Endothelial cell (in vitro differentiated cells): ENCODE results near the gene SP140. TPM values are rescaled to one million over a fixed set of nuclear protein-coding genes. Genes with fewer than 3 reads are reported as not detected.

Source experiments
- DNase-seq: peaks from one replicate; pipeline ENCODE4 v3.0.0; 2021; ENCODE audit warnings: low spot score
- H3K27ac Mint-ChIP-seq: one replicate; pipeline ENCODE4 v1.8.0; 2021; ENCODE audit warnings: mixed read lengths, inconsistent platforms; ENCODE audit not compliant: unreplicated experiment
- H3K27me3 Mint-ChIP-seq: one replicate; pipeline ENCODE4 v1.8.0; 2021; ENCODE audit warnings: mild to moderate bottlenecking, moderate library complexity, mixed read lengths, inconsistent platforms; ENCODE audit not compliant: unreplicated experiment
- H3K36me3 Mint-ChIP-seq: one replicate; pipeline ENCODE4 v1.8.0; 2021; ENCODE audit warnings: mild to moderate bottlenecking, low read depth, mixed read lengths, inconsistent platforms; ENCODE audit not compliant: unreplicated experiment
- H3K4me1 Mint-ChIP-seq: one replicate; pipeline ENCODE4 v1.8.0; 2021; ENCODE audit warnings: mild to moderate bottlenecking, mixed read lengths, inconsistent platforms; ENCODE audit not compliant: unreplicated experiment
- H3K4me3 Mint-ChIP-seq: one replicate; pipeline ENCODE4 v1.8.0; 2021; ENCODE audit warnings: mild to moderate bottlenecking, mixed read lengths, inconsistent platforms; ENCODE audit not compliant: unreplicated experiment
- H3K9me3 Mint-ChIP-seq: one replicate; pipeline ENCODE4 v1.8.0; 2021; ENCODE audit warnings: mixed read lengths, inconsistent platforms; ENCODE audit not compliant: unreplicated experiment
- CTCF ChIP-seq: fragments of 200-600 bp; sonication (generic); IDR thresholded peaks from one replicate; pipeline ENCODE4 v1.5.0; 2021; ENCODE audit warnings: antibody characterized with exemption; ENCODE audit not compliant: unreplicated experiment
- total RNA-seq: library from RNA; stranded (reverse); fragmentation: NEBNext Ultra II Directional; extraction: Animal tissue kit (Norgen Biotek cat#: 25700); gene quantifications from one replicate; pipeline ENCODE4 v1.2.1, GENCODE V29; 2021; ENCODE audit not compliant: unreplicated experiment

Gene SP140
- total RNA-seq, 1 donor from 2014 or later, result not detected

- no peaks in the 10 kb centered on the region for H3K36me3 Mint-ChIP-seq
- H3K9me3 Mint-ChIP-seq, result no peaks in the 10 kb centered on the region
- H3K4me3 Mint-ChIP-seq, result no peak overlapping the region
- H3K27ac Mint-ChIP-seq, result no peak overlapping the region
- DNase-seq, result no peak
- no peaks in the 10 kb centered on the region for H3K27me3 Mint-ChIP-seq
- no peak for TF ChIP-seq CTCF
- H3K4me1 Mint-ChIP-seq, result peaks cover 6% of the 10 kb centered on the region
Measured at GRCh38 chr2:230230496-230231200, 5.1 kb downstream of the SP140 start.

GRCh38 chr2:230231251-230231650 is 5.7 kb downstream of the SP140 start:
- no peak for DNase-seq
- no peaks in the 10 kb centered on the region for H3K36me3 Mint-ChIP-seq
- TF ChIP-seq CTCF, result no peak
- H3K4me3 Mint-ChIP-seq, result no peak overlapping the region
- H3K4me1 Mint-ChIP-seq, result peaks cover 6% of the 10 kb centered on the region
- H3K27me3 Mint-ChIP-seq, result no peaks in the 10 kb centered on the region
- H3K27ac Mint-ChIP-seq, result no peak overlapping the region
- no peaks in the 10 kb centered on the region for H3K9me3 Mint-ChIP-seq

- no peak for DNase-seq
- H3K9me3 Mint-ChIP-seq, result no peaks in the 10 kb centered on the region
- no peaks in the 10 kb centered on the region for H3K4me1 Mint-ChIP-seq
- H3K36me3 Mint-ChIP-seq, result no peaks in the 10 kb centered on the region
- H3K27ac Mint-ChIP-seq, result no peak overlapping the region
- no peak for TF ChIP-seq CTCF
- no peaks in the 10 kb centered on the region for H3K27me3 Mint-ChIP-seq
- no peak overlapping the region for H3K4me3 Mint-ChIP-seq
Measured at GRCh38 chr2:230234122-230234722, 8.7 kb downstream of the SP140 start.

- no peak for TF ChIP-seq CTCF
- no peaks in the 10 kb centered on the region for H3K36me3 Mint-ChIP-seq
- H3K27me3 Mint-ChIP-seq, result no peaks in the 10 kb centered on the region
- H3K9me3 Mint-ChIP-seq, result no peaks in the 10 kb centered on the region
- DNase-seq, result no peak
- H3K4me1 Mint-ChIP-seq, result no peaks in the 10 kb centered on the region
- H3K27ac Mint-ChIP-seq, result no peak overlapping the region
- no peak overlapping the region for H3K4me3 Mint-ChIP-seq
Measured at GRCh38 chr2:230234845-230235244, 9.3 kb downstream of the SP140 start.

- H3K4me1 Mint-ChIP-seq, result no peaks in the 10 kb centered on the region
- DNase-seq, result no peak
- no peaks in the 10 kb centered on the region for H3K27me3 Mint-ChIP-seq
- H3K27ac Mint-ChIP-seq, result no peak overlapping the region
- H3K36me3 Mint-ChIP-seq, result no peaks in the 10 kb centered on the region
- TF ChIP-seq CTCF, result no peak
- H3K9me3 Mint-ChIP-seq, result no peaks in the 10 kb centered on the region
- H3K4me3 Mint-ChIP-seq, result no peak overlapping the region
Measured at GRCh38 chr2:230244211-230244610, 18.7 kb downstream of the SP140 start.
